ENCODE measurements around the gene MARCKS.

MARCKS gene

DNA sequence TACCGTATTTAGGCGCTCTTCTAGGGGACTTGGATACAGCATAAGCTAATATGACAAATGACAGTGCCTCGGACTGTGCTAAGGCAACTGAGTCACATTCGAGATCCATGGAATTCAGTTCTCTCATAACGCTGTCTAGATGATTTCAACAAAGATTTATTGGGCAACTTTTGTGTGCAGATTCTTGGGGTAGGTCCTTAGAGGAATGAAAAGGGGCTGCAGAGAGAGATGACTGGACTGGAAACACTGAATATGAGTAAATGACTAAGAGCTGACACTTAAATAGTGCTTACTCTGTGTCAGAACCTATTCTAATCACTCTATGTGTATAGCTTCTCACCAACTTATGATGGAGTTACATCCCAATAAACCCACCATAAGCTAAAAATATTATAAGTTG lies 36.4 kb upstream of the MARCKS start:
- Histone ChIP-seq H3K36me3 (no peaks in the 10 kb centered on the region), H3K4me3 (ENCODE audit: low read depth in 1 of 2, low read length in 1 of 2) (no peak overlapping the region), H3K27me3 (no peaks in the 10 kb centered on the region), H3K27ac (no peak overlapping the region), H3K4me1 (ENCODE audit: control insufficient read depth in 1 of 2, insufficient read depth in 1 of 2, low read depth in 1 of 2, low read length in 1 of 2) (no peaks in the 10 kb centered on the region), H3K9me3 (no peaks in the 10 kb centered on the region)
- TF ChIP-seq, protein P1, sequence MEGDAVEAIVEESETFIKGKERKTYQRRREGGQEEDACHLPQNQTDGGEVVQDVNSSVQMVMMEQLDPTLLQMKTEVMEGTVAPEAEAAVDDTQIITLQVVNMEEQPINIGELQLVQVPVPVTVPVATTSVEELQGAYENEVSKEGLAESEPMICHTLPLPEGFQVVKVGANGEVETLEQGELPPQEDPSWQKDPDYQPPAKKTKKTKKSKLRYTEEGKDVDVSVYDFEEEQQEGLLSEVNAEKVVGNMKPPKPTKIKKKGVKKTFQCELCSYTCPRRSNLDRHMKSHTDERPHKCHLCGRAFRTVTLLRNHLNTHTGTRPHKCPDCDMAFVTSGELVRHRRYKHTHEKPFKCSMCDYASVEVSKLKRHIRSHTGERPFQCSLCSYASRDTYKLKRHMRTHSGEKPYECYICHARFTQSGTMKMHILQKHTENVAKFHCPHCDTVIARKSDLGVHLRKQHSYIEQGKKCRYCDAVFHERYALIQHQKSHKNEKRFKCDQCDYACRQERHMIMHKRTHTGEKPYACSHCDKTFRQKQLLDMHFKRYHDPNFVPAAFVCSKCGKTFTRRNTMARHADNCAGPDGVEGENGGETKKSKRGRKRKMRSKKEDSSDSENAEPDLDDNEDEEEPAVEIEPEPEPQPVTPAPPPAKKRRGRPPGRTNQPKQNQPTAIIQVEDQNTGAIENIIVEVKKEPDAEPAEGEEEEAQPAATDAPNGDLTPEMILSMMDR (IDR thresholded peaks at IDR 0.05), result no peak

DNA sequence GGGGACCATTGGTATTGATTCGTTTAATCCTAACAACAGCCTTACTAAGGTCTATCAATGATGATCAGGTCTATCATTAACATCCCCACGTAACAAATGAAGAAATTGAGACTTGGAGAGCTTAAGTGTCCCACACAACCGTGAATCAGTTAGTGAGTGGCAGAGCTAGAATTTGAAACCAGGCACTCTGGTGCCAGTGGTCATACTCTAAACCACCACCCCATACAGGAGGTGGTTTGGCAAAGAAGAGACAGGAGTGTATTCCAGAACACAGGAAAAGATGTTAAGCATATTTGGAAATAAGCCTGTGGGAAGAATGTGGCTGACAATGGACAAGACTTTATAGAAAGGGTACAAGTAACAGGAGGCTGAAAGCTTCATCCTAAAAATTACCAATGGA lies 35.7 kb upstream of the MARCKS start:
- TF ChIP-seq, protein P1 (IDR thresholded peaks at IDR 0.05), result no peak
- H3K27me3 ChIP-seq, result no peaks in the 10 kb centered on the region

DNA sequence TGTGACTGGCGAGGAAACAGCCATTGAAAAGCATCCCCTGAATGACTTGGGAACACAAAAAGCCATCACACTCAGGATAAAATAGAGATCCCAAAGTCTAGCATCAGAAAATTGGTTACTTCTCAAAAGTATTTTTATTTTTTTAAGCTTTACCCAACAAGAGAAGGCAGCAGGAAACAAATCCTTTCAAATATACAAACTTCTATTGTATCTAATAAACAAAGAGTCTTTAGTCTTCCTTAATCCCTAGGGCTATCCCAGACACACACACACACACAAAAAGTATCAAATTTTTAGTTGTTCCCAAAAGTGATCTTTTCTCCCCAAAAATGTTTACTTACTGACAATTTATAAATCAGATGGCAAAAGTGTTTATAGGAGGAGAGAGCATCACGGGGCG lies 33.2 kb upstream of the MARCKS start:
- Histone ChIP-seq H3K4me1 (ENCODE audit: control insufficient read depth in 1 of 2, insufficient read depth in 1 of 2, low read depth in 1 of 2, low read length in 1 of 2) (peaks cover 5 to 7% of the 10 kb centered on the region in 2 experiments), H3K27ac (no peak overlapping the region), H3K36me3 (no peaks in the 10 kb centered on the region), H3K9me3 (no peaks in the 10 kb centered on the region), H3K27me3 (no peaks in the 10 kb centered on the region), H3K4me3 (ENCODE audit: low read depth in 1 of 2, low read length in 1 of 2) (no peak overlapping the region)
- TF ChIP-seq, protein P1 (IDR thresholded peaks at IDR 0.05), result no peak

More for the DNA sequence above, 35.7 kb upstream of the MARCKS start:
- Histone ChIP-seq H3K27ac (no peak overlapping the region), H3K4me1 (ENCODE audit: control insufficient read depth in 1 of 2, insufficient read depth in 1 of 2, low read depth in 1 of 2, low read length in 1 of 2) (no peaks in the 10 kb centered on the region), H3K4me3 (ENCODE audit: low read depth in 1 of 2, low read length in 1 of 2) (no peak overlapping the region), H3K36me3 (no peaks in the 10 kb centered on the region), H3K9me3 (no peaks in the 10 kb centered on the region)

DNA sequence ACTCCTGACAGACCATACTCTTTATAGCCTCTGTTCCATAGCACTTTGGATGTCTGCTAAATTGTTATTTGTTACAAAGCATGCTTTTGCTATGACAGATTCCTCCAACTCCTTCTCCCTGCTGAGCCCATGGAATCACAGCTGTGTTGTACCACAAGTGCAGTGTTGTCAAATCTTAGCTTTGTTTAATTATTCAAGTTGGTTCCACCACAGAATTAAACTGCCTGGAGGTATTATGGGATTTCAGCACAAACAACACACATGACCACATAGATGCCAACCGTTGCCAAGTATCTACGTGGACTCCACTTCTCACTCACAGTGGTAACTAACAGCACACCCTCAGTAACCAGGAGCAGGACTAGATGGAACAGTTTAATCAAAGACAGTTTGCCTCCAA lies 32.7 kb upstream of the MARCKS start:
- Histone ChIP-seq H3K27ac (no peak overlapping the region), H3K36me3 (no peaks in the 10 kb centered on the region), H3K4me3 (ENCODE audit: low read depth in 1 of 2, low read length in 1 of 2) (no peak overlapping the region), H3K27me3 (no peaks in the 10 kb centered on the region), H3K9me3 (no peaks in the 10 kb centered on the region), H3K4me1 (ENCODE audit: control insufficient read depth in 1 of 2, insufficient read depth in 1 of 2, low read depth in 1 of 2, low read length in 1 of 2) (peaks cover 7% of the 10 kb centered on the region in 2 experiments)
- TF ChIP-seq, protein P1 (IDR thresholded peaks at IDR 0.05), result no peak

DNA sequence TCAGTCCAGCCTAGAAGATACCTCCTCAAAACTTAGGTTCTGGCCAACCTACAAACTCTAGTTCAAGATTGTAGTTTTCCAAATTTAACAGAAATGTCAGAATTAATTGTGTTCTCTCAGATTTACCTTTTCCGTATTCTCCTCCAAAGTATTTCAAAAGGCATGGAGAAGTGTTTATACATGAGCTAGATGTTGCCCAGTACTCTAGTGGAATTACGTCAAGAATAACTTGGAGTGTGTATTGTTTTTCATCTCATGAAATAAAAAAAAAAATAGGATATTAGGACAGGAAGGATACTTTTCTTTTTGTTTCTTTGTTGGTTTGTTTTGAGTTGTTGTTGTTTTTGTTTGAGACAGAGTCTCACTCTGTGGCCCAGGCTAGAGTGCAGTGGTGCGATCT lies 32.3 kb upstream of the MARCKS start:
- Histone ChIP-seq H3K4me3 (ENCODE audit: low read depth in 1 of 2, low read length in 1 of 2) (no peak overlapping the region), H3K36me3 (no peaks in the 10 kb centered on the region), H3K9me3 (no peaks in the 10 kb centered on the region), H3K27ac (no peak overlapping the region), H3K4me1 (ENCODE audit: control insufficient read depth in 1 of 2, insufficient read depth in 1 of 2, low read depth in 1 of 2, low read length in 1 of 2) (peaks cover 7 to 12% of the 10 kb centered on the region in 2 experiments), H3K27me3 (no peaks in the 10 kb centered on the region)
- TF ChIP-seq, protein P1 (IDR thresholded peaks at IDR 0.05), result no peak

DNA sequence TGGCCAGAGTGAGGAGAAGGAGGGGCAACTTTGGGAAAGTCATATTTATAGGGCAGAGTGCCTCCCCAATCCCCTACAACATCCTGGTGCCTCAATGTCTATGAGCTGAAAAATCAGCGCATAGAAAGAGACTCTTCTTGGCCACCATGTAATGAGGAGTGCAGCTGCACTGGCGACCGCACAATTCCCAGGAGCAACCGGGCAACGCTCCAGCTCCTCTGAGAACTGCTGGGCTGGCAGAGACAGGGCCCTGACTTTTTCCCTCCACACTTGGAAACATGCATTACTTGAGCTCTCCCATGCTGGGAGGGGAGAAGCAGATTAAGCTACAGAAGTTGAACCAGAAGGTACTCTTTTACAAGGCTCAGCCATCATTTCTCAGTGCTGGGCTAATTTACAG lies 31.4 kb upstream of the MARCKS start:
- H3K4me1 ChIP-seq (ENCODE audit: control insufficient read depth in 1 of 2, insufficient read depth in 1 of 2, low read depth in 1 of 2, low read length in 1 of 2), result peaks cover 14 to 19% of the 10 kb centered on the region in 2 experiments
- TF ChIP-seq, protein P1 (IDR thresholded peaks at IDR 0.05), result no peak
- H3K27ac ChIP-seq, result no peak overlapping the region
- H3K36me3 ChIP-seq, result no peaks in the 10 kb centered on the region
- H3K9me3 ChIP-seq, result no peaks in the 10 kb centered on the region
- H3K4me3 ChIP-seq (ENCODE audit: low read depth in 1 of 2, low read length in 1 of 2), result no peak overlapping the region
- no peaks in the 10 kb centered on the region for H3K27me3 ChIP-seq

Data from neutrophil (primary cell).